HG02571 (cell line): ENCODE measurements around the gene PLK1.
"Not testable (repeated sequence)": the region's sequence is repeated elsewhere in the genome, so short reads cannot be mapped to it uniquely, and the experiment has no call there.

ENCODE experiments used
- ATAC-seq: cut with Tn5 transposase; IDR thresholded peaks from one replicate; pipeline ENCODE4 v1.9.1; 2021; ENCODE audit warnings: mild to moderate bottlenecking, moderate library complexity; ENCODE audit not compliant: unreplicated experiment

PLK1 gene

DNA sequence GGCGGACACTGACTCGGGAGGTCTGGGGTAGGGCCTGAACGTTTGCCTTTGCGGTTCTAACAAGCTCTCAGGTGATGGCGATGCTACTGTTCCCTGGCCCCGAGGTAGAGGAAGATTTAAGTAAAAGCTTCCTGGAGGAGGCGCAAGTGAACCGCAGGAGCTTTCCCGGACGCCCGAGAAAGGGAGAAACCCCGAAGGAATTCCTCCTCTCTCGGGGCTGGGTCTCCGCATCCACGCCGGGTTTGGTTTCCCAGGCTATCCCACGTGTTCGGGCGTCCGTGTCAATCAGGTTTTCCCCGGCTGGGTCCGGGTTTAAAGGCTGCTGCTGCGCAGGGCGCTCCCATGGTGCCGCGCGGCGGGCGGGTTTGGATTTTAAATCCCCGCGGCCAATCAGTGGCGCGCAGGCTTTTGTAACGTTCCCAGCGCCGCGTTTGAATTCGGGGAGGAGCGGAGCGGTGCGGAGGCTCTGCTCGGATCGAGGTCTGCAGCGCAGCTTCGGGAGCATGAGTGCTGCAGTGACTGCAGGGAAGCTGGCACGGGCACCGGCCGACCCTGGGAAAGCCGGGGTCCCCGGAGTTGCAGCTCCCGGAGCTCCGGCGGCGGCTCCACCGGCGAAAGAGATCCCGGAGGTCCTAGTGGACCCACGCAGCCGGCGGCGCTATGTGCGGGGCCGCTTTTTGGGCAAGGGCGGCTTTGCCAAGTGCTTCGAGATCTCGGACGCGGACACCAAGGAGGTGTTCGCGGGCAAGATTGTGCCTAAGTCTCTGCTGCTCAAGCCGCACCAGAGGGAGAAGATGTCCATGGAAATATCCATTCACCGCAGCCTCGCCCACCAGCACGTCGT, at the start of gene PLK1:
TSS of gene PLK1 (plus strand) at position 460 of the 844 bp plus-strand sequence. CDS start at position 504, 44 bp downstream.
- ATAC-seq, result no peak

- no peak for ATAC-seq
Measured at GRCh38 chr16:23629516-23629915, 49.2 kb upstream of the PLK1 start.

- ATAC-seq, result not testable (repeated sequence)
Measured at GRCh38 chr16:23631874-23632273, 46.8 kb upstream of the PLK1 start.

GRCh38 chr16:23634461-23635036, 44.1 kb upstream of the PLK1 start:
- no peak for ATAC-seq

- ATAC-seq, result no peak
Measured at GRCh38 chr16:23635958-23636357, 42.7 kb upstream of the PLK1 start.

GRCh38 chr16:23640615-23640930, 38.1 kb upstream of the PLK1 start:
- peak; percentile 3 for ATAC-seq

- ATAC-seq, result peak; percentile 94
Measured at GRCh38 chr16:23640931-23641765, 37.5 kb upstream of the PLK1 start, which contains the start of the genes DCTN5 and PALB2. TSS of gene DCTN5 (plus strand) at chr16:23641466. CDS start at chr16:23641543, 77 bp downstream. TSS of gene PALB2 (minus strand) at chr16:23641310. CDS start at chr16:23641157, 153 bp downstream.

DNA sequence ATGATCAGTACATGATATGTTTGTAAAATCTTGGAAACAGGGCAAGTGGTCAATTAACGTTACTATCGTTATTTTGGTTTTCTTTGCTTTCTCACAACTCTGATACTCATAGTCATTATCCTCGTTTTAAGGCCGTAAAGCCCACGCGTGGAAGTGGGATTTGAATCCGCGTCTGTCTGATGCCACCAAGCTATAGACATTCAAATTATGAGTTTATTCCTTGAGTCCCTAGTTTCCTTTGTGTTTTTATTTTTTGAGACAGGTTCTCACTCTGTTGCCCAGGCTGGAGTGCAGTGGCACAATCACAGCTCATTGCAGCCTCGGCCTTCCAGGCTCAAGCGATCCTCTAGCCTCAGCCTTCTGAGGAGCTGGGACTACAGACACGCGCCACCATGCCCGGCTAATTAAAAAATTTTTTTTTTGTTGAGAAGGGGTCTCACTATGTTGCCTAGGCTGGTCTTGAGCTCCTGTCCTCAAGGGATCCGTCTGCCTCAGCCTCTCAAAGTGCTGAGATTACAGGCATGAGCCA, 36.4 kb upstream of the PLK1 start:
- ATAC-seq, result no peak

GRCh38 chr16:23650674-23651416, 27.8 kb upstream of the PLK1 start:
- no peak for ATAC-seq

GRCh38 chr16:23651943-23652468, 26.7 kb upstream of the PLK1 start:
- ATAC-seq, result no peak

GRCh38 chr16:23663918-23664317, 14.8 kb upstream of the PLK1 start:
- ATAC-seq, result no peak

DNA sequence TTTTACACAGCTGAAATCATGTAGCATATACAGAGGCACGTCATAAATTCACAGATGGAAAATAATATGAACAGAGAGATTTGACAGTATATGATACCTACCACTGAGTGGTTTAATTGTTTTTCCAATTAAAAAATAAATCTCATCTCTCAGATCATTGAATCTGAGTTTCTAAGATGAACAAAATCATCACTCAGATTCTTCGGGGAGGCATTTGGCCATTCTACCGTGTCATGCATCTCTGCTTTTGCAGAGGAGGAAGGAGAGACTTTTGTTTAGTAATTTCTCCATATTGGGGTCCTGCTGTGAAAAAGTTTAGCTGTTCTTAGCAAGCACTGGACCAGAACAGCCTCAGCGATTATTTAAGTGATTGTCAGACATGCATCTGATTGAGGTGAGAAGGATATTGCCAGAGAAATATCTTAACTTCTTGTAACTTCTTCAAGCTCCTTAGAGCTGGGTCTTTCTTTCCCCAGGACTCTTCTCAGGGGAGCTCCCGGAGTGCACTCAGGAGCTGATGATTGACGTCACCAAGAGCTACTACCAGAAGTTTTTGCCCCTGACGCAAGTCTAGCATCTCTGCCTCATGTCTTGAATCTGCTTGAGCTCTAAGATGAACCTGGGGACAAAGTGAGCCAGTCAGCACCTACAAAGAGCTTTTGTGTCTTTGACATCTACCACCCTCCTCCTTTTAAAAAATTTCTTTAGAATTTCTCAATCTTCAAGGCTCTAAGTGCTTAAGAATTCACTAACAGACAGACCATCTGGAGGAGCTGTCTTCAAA, 11.9 kb upstream of the PLK1 start:
- ATAC-seq, result no peak

DNA sequence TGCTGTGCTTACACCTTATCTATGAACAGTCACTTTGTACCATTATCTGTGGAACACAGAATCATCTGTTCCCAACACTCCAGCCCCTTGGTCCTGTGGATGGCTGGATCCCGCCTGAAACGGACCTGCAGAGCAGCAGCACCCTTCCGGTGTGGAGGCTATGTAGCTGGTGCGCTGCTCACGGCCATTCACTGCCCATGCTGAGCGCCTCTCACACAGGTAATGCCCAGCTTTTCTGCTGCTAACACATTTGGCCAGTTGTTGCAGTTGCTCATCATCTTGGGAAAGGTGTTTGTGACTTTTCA, 11.4 kb upstream of the PLK1 start:
- no peak for ATAC-seq

DNA sequence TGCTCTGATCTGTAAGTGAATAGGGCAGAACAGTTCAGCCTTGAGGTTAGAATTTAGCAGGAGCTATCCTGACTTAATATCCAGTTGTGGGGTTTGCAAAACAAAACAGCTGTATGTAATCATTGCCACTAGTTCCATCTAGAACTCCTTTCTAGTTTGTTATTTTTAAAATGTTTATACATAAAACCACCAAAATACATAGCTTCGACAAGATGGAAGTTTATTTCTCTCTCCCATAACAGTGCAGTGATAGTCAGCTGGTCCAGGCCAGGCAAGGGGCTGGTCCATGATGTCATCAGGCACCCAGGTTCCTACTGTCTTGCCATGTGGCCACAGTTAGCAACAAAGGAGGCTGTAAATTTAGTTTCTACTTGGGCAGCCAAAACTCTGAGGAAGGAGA, 10.5 kb upstream of the PLK1 start:
- ATAC-seq, result no peak

- no peak for ATAC-seq
Measured at GRCh38 chr16:23668873-23669272, 9.8 kb upstream of the PLK1 start.

DNA sequence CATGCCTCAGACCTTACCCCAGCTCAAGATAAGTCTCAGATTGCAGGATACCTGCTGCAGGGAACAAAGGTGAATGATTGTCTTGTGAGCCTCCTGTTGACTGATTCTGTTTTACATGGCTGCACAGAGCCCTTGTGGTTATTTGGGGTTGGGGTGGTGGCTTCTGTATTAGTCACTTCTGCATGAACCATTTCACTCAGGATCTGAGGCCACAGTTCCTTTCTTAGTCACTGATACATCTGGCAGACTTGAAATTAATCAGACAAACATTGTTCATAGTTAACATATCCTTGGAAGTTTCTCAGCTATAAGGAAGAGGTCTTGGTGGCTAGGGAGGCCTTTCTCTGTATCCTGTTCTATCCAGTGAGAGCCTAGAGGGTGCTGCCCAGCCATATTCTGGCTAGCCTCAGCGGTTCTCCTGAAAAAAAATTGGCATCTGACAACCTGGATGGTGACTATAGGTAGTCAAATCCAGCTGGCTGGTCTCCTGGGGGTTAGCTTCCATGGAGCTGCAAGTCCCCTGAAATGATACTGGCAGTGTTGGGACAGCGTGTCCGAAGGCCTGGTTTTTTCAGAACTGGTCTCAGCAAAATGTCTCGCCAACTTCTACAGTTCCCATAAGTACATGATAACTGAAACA, 8.4 kb upstream of the PLK1 start:
- peak; percentile 84 for ATAC-seq

GRCh38 chr16:23673971-23674614, 4.6 kb upstream of the PLK1 start:
- ATAC-seq, result no peak

DNA sequence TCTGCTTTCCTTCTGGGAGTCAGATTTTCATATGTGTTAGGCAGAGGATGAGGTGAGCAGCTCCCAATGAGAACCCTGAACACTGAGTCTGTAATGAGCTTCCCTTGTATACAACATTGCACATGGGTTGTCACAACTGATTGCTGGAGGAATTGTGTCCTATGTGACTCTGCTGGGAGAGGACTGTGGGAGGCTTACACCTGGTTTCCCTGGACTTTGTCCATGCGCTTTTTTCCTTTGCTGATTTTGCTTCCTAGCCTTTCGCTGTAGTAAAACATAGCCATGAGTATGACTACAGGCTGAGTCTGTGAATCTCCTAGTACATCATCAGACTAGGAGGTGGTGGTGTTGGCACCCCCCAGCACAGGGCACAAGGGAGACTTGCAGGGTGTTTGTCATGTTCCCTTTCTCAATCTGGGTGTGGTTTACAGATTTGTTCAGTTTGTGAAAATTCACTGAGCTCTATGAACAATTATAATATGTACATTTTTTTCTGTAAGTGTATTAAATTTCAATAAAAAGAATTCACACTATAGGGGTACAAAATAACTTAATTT, 1.7 kb upstream of the PLK1 start:
- no peak for ATAC-seq
